H1 (cell line): ENCODE data around the gene MCF2L2. TPM values are rescaled to one million over a fixed set of nuclear protein-coding genes. Genes with fewer than 3 reads are reported as not detected.

ENCODE experiments used
- CTCF ChIA-PET: fragments of 300-600 bp; sonication (Branson Sonifier 250); formaldehyde crosslinking; loops from one replicate; lab custom pipeline; 2021; ENCODE audit not compliant: partially characterized antibody; lab: Charles Lee
- POLR2A ChIA-PET: fragments of 300-600 bp; sonication (Branson Sonifier 250); formaldehyde crosslinking; loops from one replicate; lab custom pipeline; 2021; ENCODE audit warnings: inconsistent platforms; ENCODE audit not compliant: partially characterized antibody; lab: Charles Lee
- DNase-seq, 2 experiments: peaks; one replicate each; pipeline versions ENCODE4 v3.0.0 to v3.0.0-alpha.2; 2010 to 2022; ENCODE audit warnings: low spot score in 2 of 2, low read depth in 1 of 2, mixed read lengths in 1 of 2
- FAIRE-seq: peaks from 2 replicates; lab custom pipeline; 2011; peaks lifted over from hg19 to GRCh38; lab: Jason Lieb, UNC
- H2AFZ ChIP-seq: 2 replicates; pipeline ENCODE4 v1.8.1; 2012; ENCODE audit warnings: low read length, inconsistent platforms
- H2AK5ac ChIP-seq: 2 replicates; pipeline ENCODE4 v1.6.1; 2013; ENCODE audit warnings: low read depth, low read length
- H2BK120ac ChIP-seq: replicated peaks from 2 replicates; pipeline ENCODE3; 2013; ENCODE audit warnings: low read depth, low read length, inconsistent platforms
- H2BK12ac ChIP-seq: 2 replicates; pipeline ENCODE4 v1.6.1; 2013; ENCODE audit warnings: low read depth, low read length
- H2BK15ac ChIP-seq: 2 replicates; pipeline ENCODE4 v1.6.1; 2013; ENCODE audit warnings: low read length
- H2BK20ac ChIP-seq: 2 replicates; pipeline ENCODE4 v1.6.1; 2013; ENCODE audit warnings: low read length
- H2BK5ac ChIP-seq: 2 replicates; pipeline ENCODE4 v1.6.1; 2013; ENCODE audit warnings: low read depth, low read length
- H3K14ac ChIP-seq: 2 replicates; pipeline ENCODE4 v1.6.1; 2013; ENCODE audit warnings: inconsistent platforms; ENCODE audit not compliant: insufficient read length
- H3K18ac ChIP-seq: 2 replicates; pipeline ENCODE4 v1.6.1; 2013; ENCODE audit warnings: low read length; ENCODE audit errors: extremely low read depth
- H3K23ac ChIP-seq: 2 replicates; pipeline ENCODE4 v1.6.1; 2013; ENCODE audit warnings: inconsistent platforms; ENCODE audit not compliant: insufficient read length
- H3K23me2 ChIP-seq: 2 replicates; pipeline ENCODE4 v1.6.1; 2013; ENCODE audit warnings: low read depth, low read length
- H3K27ac ChIP-seq: 2 replicates; pipeline ENCODE4 v1.6.1; 2011; ENCODE audit warnings: low read depth, low read length, inconsistent platforms
- H3K27me3 ChIP-seq, 4 experiments: replicated peaks in 1 of 4; 1 replicate in 1 of 4; 2 replicates in 3 of 4; pipeline versions ENCODE4 v1.6.1 to v1.8.1; 2011 to 2013; ENCODE audit warnings: low read length in 3 of 4, mild to moderate bottlenecking in 3 of 4, inconsistent platforms in 2 of 4, mixed read lengths in 2 of 4, moderate library complexity in 1 of 4; ENCODE audit not compliant: control insufficient read depth in 3 of 4, insufficient read depth in 3 of 4; ENCODE audit errors: extremely low read depth in 1 of 4
- H3K36me3 ChIP-seq, 4 experiments: 2 replicates each; pipeline versions ENCODE4 v1.6.1 to v1.8.1; 2011 to 2013; ENCODE audit warnings: mild to moderate bottlenecking in 4 of 4, low read length in 3 of 4, moderate library complexity in 2 of 4, control low read depth in 1 of 4, inconsistent platforms in 1 of 4; ENCODE audit not compliant: insufficient read depth in 4 of 4, control insufficient read depth in 2 of 4
- H3K4ac ChIP-seq: replicated peaks from 2 replicates; pipeline ENCODE3; 2013; ENCODE audit warnings: low read length, low read depth, mixed read lengths, inconsistent platforms; ENCODE audit not compliant: insufficient read length
- H3K4me1 ChIP-seq, 4 experiments: replicated peaks in 1 of 4; 1 replicate in 1 of 4; 2 replicates in 3 of 4; pipeline versions ENCODE4 v1.6.1 to v1.8.1; 2011 to 2013; ENCODE audit warnings: low read length in 3 of 4, inconsistent platforms in 2 of 4, mixed read lengths in 1 of 4; ENCODE audit not compliant: insufficient read depth in 4 of 4, control insufficient read depth in 3 of 4
- H3K4me2 ChIP-seq, 2 experiments: 2 replicates each; pipeline versions ENCODE4 v1.6.1 to v1.8.1; 2011 to 2013; ENCODE audit warnings: low read depth in 2 of 2, low read length in 2 of 2, control low read depth in 1 of 2, inconsistent platforms in 1 of 2, mild to moderate bottlenecking in 1 of 2; ENCODE audit not compliant: insufficient read depth in 1 of 2
- H3K4me3 ChIP-seq, 4 experiments: fragments of 200-600, 300-600 bp in 1 of 4; sonication (generic), shearing (Covaris generic), sonication (Bioruptor Twin) in 1 of 4; 2 replicates each; pipeline versions ENCODE4 v1.5.1 to v1.8.1; 2011 to 2016; ENCODE audit warnings: low read length in 4 of 4, low read depth in 3 of 4, control low read depth in 2 of 4, inconsistent platforms in 2 of 4, mild to moderate bottlenecking in 2 of 4, mixed read lengths in 1 of 4, moderate library complexity in 1 of 4; ENCODE audit not compliant: insufficient read depth in 2 of 4; ENCODE audit errors: extremely low read depth in 1 of 4
- H3K56ac ChIP-seq: replicated peaks from 2 replicates; pipeline ENCODE3; 2013; ENCODE audit warnings: low read depth, mild to moderate bottlenecking, mixed read lengths, low read length, inconsistent platforms; ENCODE audit not compliant: insufficient read length
- H3K79me1 ChIP-seq: 2 replicates; pipeline ENCODE4 v1.6.1; 2013; ENCODE audit warnings: low read depth, low read length, control low read depth
- H3K79me2 ChIP-seq, 2 experiments: 2 replicates each; pipeline versions ENCODE4 v1.6.1 to v1.8.1; 2012 to 2013; ENCODE audit warnings: low read length in 2 of 2, mild to moderate bottlenecking in 2 of 2, inconsistent platforms in 1 of 2; ENCODE audit not compliant: insufficient read depth in 2 of 2, control insufficient read depth in 1 of 2
- H3K9ac ChIP-seq, 4 experiments: replicated peaks in 1 of 4; 1 replicate in 1 of 4; 2 replicates in 3 of 4; pipeline versions ENCODE4 v1.6.1 to v1.8.1; 2011 to 2013; ENCODE audit warnings: low read depth in 3 of 4, low read length in 3 of 4, control low read depth in 2 of 4, mild to moderate bottlenecking in 2 of 4, moderate library complexity in 2 of 4, inconsistent platforms in 1 of 4; ENCODE audit errors: extremely low read depth in 1 of 4
- H3K9me3 ChIP-seq, 2 experiments: 2 replicates each; pipeline versions ENCODE4 v1.6.1 to v1.8.1; 2012 to 2013; ENCODE audit warnings: mild to moderate bottlenecking in 2 of 2, moderate library complexity in 2 of 2, control low read depth in 1 of 2, inconsistent platforms in 1 of 2, low read depth in 1 of 2, low read length in 1 of 2, mixed read lengths in 1 of 2; ENCODE audit not compliant: insufficient read depth in 2 of 2
- H4K20me1 ChIP-seq, 2 experiments: replicated peaks in 1 of 2; 2 replicates each; pipeline versions ENCODE3 to v1.8.1; 2011 to 2013; ENCODE audit warnings: inconsistent platforms in 2 of 2, low read length in 2 of 2, mild to moderate bottlenecking in 1 of 2; ENCODE audit not compliant: insufficient read depth in 2 of 2, control insufficient read depth in 1 of 2
- H4K5ac ChIP-seq: 2 replicates; pipeline ENCODE4 v1.6.1; 2013; ENCODE audit warnings: low read length, low read depth, mixed read lengths, inconsistent platforms; ENCODE audit not compliant: insufficient read length
- H4K8ac ChIP-seq: 2 replicates; pipeline ENCODE4 v1.8.0; 2013; ENCODE audit warnings: mild to moderate bottlenecking, moderate library complexity, low read length, inconsistent platforms; ENCODE audit not compliant: insufficient read depth; ENCODE audit errors: extremely low read depth
- H4K91ac ChIP-seq: replicated peaks from 2 replicates; pipeline ENCODE3; 2013; ENCODE audit warnings: low read length, mixed read lengths, inconsistent platforms; ENCODE audit not compliant: insufficient read length
- CBX8 ChIP-seq: fragments of 300-800, 300-1000 bp; sonication (generic); IDR thresholded peaks from 2 replicates; pipeline ENCODE4 v1.7.1; 2016; ENCODE audit warnings: low read depth, low read length, borderline replicate concordance
- CEBPB ChIP-seq: IDR thresholded peaks from 2 replicates; pipeline ENCODE4 v1.6.1; 2012; ENCODE audit warnings: low read depth, low read length
- CHD1 ChIP-seq: IDR thresholded peaks from 2 replicates; pipeline ENCODE4 v1.6.1; 2012; ENCODE audit warnings: low read depth, low read length, improper control_type of control experiment
- CREB1 ChIP-seq: IDR thresholded peaks from 2 replicates; pipeline ENCODE4 v1.6.1; 2012; ENCODE audit warnings: inconsistent platforms
- CTBP2 ChIP-seq: IDR thresholded peaks from 2 replicates; pipeline ENCODE4 v1.7.0; 2011; ENCODE audit warnings: borderline replicate concordance, mild to moderate bottlenecking, moderate library complexity, mixed read lengths, low read length; ENCODE audit not compliant: insufficient read depth, insufficient read length
- EP300 ChIP-seq, 2 experiments: IDR thresholded peaks; 1 replicate in 1 of 2; 2 replicates in 1 of 2; pipeline ENCODE4 v1.6.1; 2011 to 2012; ENCODE audit warnings: low read depth in 2 of 2, low read length in 2 of 2, mild to moderate bottlenecking in 2 of 2, borderline replicate concordance in 1 of 2, inconsistent platforms in 1 of 2, moderate library complexity in 1 of 2
- FOSL1 ChIP-seq: IDR thresholded peaks from 2 replicates; pipeline ENCODE4 v1.6.1; 2011; ENCODE audit warnings: mild to moderate bottlenecking, low read depth, low read length, moderate library complexity; ENCODE audit not compliant: insufficient read depth
- POU5F1 ChIP-seq: IDR thresholded peaks from 2 replicates; pipeline ENCODE4 v1.6.1; 2011; ENCODE audit warnings: low read depth, mild to moderate bottlenecking, low read length, moderate library complexity
- RBBP5 ChIP-seq: IDR thresholded peaks from 2 replicates; pipeline ENCODE4 v1.7.1; 2012; ENCODE audit warnings: low read depth, mild to moderate bottlenecking, inconsistent platforms, low read length, moderate library complexity, borderline replicate concordance
- RNF2 ChIP-seq: fragments of 200-900, 300-1000 bp; sonication (generic); IDR thresholded peaks from 2 replicates; pipeline ENCODE4 v1.7.1; 2016; ENCODE audit warnings: borderline replicate concordance, low read depth, mild to moderate bottlenecking, antibody characterized with exemption, low read length; ENCODE audit not compliant: poor library complexity, severe bottlenecking; ENCODE audit errors: missing control alignments
- SP4 ChIP-seq: IDR thresholded peaks from 2 replicates; pipeline ENCODE4 v1.6.1; 2012; ENCODE audit warnings: low read length, inconsistent platforms
- SUZ12 ChIP-seq: fragments of 200-600 bp; sonication (generic); IDR thresholded peaks from 2 replicates; pipeline ENCODE4 v1.6.1; 2012; ENCODE audit warnings: mild to moderate bottlenecking, inconsistent platforms, low read length, moderate library complexity, mixed read lengths
- YY1 ChIP-seq: IDR thresholded peaks from 2 replicates; pipeline ENCODE4 v1.6.1; 2011; ENCODE audit warnings: low read depth, mild to moderate bottlenecking, low read length
- WGBS, 2 experiments: shearing (Covaris generic) in 1 of 2; methylation state at CpG; one replicate each; pipeline versions ENCODE4 v1.1.6 to v1.1.7; 2013 to 2015; ENCODE audit warnings: low lambda C conversion rate in 2 of 2, mixed read lengths in 2 of 2, inconsistent platforms in 1 of 2, low coverage in 1 of 2, missing lambda C conversion rate in 1 of 2; ENCODE audit not compliant: insufficient replicate concordance in 2 of 2, insufficient coverage in 1 of 2, insufficient read length in 1 of 2; ENCODE audit errors: extremely low coverage in 1 of 2, missing lambda C conversion rate in 1 of 2; 5-methylcytosine and 5-hydroxymethylcytosine counted together
- polyA plus RNA-seq, 7 experiments: library from polyadenylated mRNA; depleted of rRNA in 3 of 7; stranded (reverse) in 5 of 7; unstranded in 2 of 7; fragments of >200 nt in 5 of 7; fragments of 200-250 nt in 2 of 7; gene quantifications; 1 replicate in 5 of 7; 2 replicates in 1 of 7; 4 replicates in 1 of 7; pipeline versions ENCODE4 v1.2.1 to v1.2.3, GENCODE V29; 2011 to 2013; ENCODE audit warnings: missing spikeins in 2 of 7, mixed read lengths in 2 of 7
- total RNA-seq: library from RNA; stranded (reverse); fragmentation: NEBNext Ultra II Directional; extraction: Animal tissue kit (Norgen Biotek cat#: 25700); gene quantifications from 2 replicates; pipeline ENCODE4 v1.2.1, GENCODE V29; 2021

The MCF2L2 gene
- total and polyA plus RNA-seq, 2 of the 8 experiments (the other 6 are each of a cell fraction or from before 2014, with no cell fraction given) = 4.1 to 13.7 TPM

DNA sequence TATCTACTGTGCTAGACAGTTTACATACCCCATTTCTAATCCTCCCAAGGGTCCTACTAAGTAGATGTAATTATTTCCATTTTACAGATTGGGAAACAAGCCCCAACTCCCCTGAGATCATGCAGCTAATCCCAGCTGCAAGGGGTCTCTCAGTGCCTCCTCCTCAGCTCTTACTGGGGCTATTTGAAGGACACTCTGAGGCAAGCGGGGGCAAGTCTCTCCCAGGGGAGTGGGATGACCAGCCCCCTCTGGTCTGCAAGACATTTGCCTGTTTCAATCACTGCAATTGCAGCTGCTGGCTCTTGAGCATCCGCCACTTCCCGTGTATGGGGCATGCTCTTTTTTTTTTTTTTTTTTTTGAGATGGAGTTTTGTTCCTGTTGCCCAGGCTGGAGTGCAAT, 277.3 kb downstream of the MCF2L2 start:
- no peaks in the 10 kb centered on the region for H3K79me1 ChIP-seq
- H3K4me1 ChIP-seq = no peaks in the 10 kb centered on the region
- H3K4me2 ChIP-seq = no peak overlapping the region
- H4K91ac ChIP-seq = peak overlapping the region; percentile 55
- no peaks in the 10 kb centered on the region for H3K36me3 ChIP-seq
- H4K5ac ChIP-seq = no peak overlapping the region
- H3K4me3 ChIP-seq = no peak overlapping the region
- no peak overlapping the region for H2BK15ac ChIP-seq
- no peak overlapping the region for H3K23ac ChIP-seq
- CTCF ChIA-PET = interaction anchor here (0.9 to 1.1 kb wide), 2 partner anchors 15 to 329 kb away, joined by 3 read pairs; no protein-coding TSS in a partner anchor
- H3K9me3 ChIP-seq = no peaks in the 10 kb centered on the region
- no peak overlapping the region for H3K56ac ChIP-seq
- H4K20me1 ChIP-seq = no peaks in the 10 kb centered on the region
- 89% methylated on average over 3 of the region's 3 CpGs; no CpG with 5 or more reads in 1 of the 2 experiments for WGBS, 2 experiments
- no peak overlapping the region for H2BK20ac ChIP-seq
- H2BK120ac ChIP-seq = no peak overlapping the region
- H3K4ac ChIP-seq = no peak overlapping the region
- H3K79me2 ChIP-seq = no peaks in the 10 kb centered on the region
- no peak overlapping the region for H3K14ac ChIP-seq
- H2AK5ac ChIP-seq = no peak overlapping the region
- H2AFZ ChIP-seq = no peak overlapping the region
- H3K27ac ChIP-seq = no peak overlapping the region
- no peak for DNase-seq
- no peak overlapping the region for H2BK5ac ChIP-seq
- H3K9ac ChIP-seq = no peak overlapping the region
- no peaks in the 10 kb centered on the region for H3K23me2 ChIP-seq
- no peaks in the 10 kb centered on the region for H3K27me3 ChIP-seq
- H2BK12ac ChIP-seq = no peak overlapping the region
- H3K18ac ChIP-seq = no peak overlapping the region
- no peak for TF ChIP-seq RNF2
- TF ChIP-seq CHD1 = no peak
- no peak for TF ChIP-seq CTBP2
- TF ChIP-seq CREB1 = no peak
- TF ChIP-seq CBX8 = no peak
- no peak for TF ChIP-seq RBBP5
- no peak for TF ChIP-seq FOSL1
- TF ChIP-seq CEBPB = no peak
- no peak for TF ChIP-seq YY1
- no peak for TF ChIP-seq POU5F1
- no peak for TF ChIP-seq SP4
- no peak for TF ChIP-seq EP300 (IDR thresholded peaks at IDR 0.05; ENCODE audit: borderline replicate concordance in 1 of 2, low read depth in 2 of 2, low read length in 2 of 2)
- TF ChIP-seq SUZ12 = no peak
- TF ChIP-seq, all 59 proteins: peak for 0
- POLR2A ChIA-PET = no interaction called here
- H4K8ac ChIP-seq = no peak overlapping the region
- FAIRE-seq = no peak
